PFSK-1 (cell line): ENCODE data around the gene DCC.

Source experiments
- FOXP2 ChIP-seq: optimal IDR thresholded peaks from 2 replicates; pipeline ENCODE3; 2011; ENCODE audit warnings: borderline replicate concordance, control low read depth, inconsistent platforms; ENCODE audit not compliant: insufficient read depth; ENCODE audit errors: extremely low read length, extremely low read depth
- POLR2AphosphoS5 ChIP-seq: IDR thresholded peaks from 2 replicates; pipeline ENCODE4 v1.6.1; 2012; ENCODE audit warnings: low read depth, mild to moderate bottlenecking, control low read depth, low read length, moderate library complexity
- SIN3A ChIP-seq: IDR thresholded peaks from 2 replicates; pipeline ENCODE4 v1.6.1; 2012; ENCODE audit warnings: mild to moderate bottlenecking, low read length, moderate library complexity, borderline replicate concordance; ENCODE audit not compliant: insufficient read depth
- TAF1 ChIP-seq: IDR thresholded peaks from 2 replicates; pipeline ENCODE4 v1.6.1; 2012; ENCODE audit warnings: low read length, control low read depth, borderline replicate concordance; ENCODE audit not compliant: insufficient read depth
- TF ChIP-seq, protein P1 (sequence below), 2 experiments: IDR thresholded peaks; 2 replicates each; pipeline versions ENCODE4 v1.6.1 to v1.8.0; 2011 to 2012; ENCODE audit warnings: low read depth in 2 of 2, low read length in 2 of 2, control low read depth in 1 of 2, inconsistent platforms in 1 of 2, mild to moderate bottlenecking in 1 of 2, moderate library complexity in 1 of 2; ENCODE audit not compliant: insufficient read depth in 1 of 2

DCC gene

DNA sequence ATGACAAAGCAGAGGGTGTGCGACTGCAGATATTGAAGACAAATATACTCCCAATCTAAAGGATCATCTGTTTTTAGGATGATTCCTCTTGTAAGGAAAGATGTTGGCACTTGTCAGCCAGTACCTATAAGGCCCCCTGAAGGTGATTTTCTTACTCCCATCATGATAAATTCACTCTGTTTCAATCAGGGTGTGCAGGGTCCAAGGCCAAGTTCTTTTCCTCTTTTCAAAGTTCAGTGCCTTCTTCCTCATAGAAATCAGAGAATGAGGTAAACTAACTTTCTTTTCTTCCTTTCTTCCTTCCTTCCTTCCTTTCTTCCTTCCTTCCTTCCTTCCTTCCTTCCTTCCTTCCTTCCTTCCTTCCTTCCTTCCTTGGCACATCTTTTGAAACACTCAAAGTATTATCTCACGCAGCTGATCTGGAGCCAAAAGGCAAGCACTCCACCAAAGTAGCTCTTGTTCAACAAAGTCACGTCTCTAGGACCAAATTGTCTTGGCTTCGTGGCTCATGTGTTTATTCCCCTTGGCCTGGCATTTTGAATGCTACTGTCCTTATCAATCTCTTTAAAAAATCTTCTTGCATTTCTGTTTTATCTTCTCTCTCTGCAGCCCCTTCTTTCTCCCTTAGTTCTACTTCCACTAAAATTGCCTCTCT, 87.7 kb downstream of the DCC start:
- TF ChIP-seq FOXP2 (no peak), SIN3A (no peak), POLR2AphosphoS5 (no peak)
- TF ChIP-seq, protein P1, sequence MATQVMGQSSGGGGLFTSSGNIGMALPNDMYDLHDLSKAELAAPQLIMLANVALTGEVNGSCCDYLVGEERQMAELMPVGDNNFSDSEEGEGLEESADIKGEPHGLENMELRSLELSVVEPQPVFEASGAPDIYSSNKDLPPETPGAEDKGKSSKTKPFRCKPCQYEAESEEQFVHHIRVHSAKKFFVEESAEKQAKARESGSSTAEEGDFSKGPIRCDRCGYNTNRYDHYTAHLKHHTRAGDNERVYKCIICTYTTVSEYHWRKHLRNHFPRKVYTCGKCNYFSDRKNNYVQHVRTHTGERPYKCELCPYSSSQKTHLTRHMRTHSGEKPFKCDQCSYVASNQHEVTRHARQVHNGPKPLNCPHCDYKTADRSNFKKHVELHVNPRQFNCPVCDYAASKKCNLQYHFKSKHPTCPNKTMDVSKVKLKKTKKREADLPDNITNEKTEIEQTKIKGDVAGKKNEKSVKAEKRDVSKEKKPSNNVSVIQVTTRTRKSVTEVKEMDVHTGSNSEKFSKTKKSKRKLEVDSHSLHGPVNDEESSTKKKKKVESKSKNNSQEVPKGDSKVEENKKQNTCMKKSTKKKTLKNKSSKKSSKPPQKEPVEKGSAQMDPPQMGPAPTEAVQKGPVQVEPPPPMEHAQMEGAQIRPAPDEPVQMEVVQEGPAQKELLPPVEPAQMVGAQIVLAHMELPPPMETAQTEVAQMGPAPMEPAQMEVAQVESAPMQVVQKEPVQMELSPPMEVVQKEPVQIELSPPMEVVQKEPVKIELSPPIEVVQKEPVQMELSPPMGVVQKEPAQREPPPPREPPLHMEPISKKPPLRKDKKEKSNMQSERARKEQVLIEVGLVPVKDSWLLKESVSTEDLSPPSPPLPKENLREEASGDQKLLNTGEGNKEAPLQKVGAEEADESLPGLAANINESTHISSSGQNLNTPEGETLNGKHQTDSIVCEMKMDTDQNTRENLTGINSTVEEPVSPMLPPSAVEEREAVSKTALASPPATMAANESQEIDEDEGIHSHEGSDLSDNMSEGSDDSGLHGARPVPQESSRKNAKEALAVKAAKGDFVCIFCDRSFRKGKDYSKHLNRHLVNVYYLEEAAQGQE (IDR thresholded peaks at IDR 0.05; ENCODE audit: insufficient read depth in 1 of 2, low read depth in 2 of 2, low read length in 2 of 2), result no peak

DNA sequence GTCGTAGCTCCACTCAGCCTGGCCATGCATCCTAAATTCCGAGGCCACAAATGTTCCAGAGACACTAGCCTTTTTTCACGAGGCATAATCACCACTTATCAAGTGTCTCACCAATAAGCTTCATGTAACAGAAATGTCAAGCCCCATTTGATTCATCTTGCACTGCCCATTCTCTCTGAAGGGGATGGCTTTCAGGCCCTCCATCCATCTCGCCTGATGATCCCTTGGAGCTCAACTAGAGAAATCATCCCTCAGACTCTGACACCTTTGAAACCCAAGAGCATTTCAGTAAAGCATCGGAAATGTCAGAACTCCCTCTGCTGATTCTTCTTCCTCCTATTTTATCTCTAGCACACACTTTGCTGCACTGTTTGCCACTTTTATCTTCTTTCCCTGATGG, 91.7 kb downstream of the DCC start:
- TF ChIP-seq POLR2AphosphoS5, result no peak
- TF ChIP-seq, protein P1 (IDR thresholded peaks at IDR 0.05; ENCODE audit: insufficient read depth in 1 of 2, low read depth in 2 of 2, low read length in 2 of 2), result no peak
- no peak for TF ChIP-seq FOXP2
- no peak for TF ChIP-seq SIN3A
- TF ChIP-seq TAF1, result no peak

DNA sequence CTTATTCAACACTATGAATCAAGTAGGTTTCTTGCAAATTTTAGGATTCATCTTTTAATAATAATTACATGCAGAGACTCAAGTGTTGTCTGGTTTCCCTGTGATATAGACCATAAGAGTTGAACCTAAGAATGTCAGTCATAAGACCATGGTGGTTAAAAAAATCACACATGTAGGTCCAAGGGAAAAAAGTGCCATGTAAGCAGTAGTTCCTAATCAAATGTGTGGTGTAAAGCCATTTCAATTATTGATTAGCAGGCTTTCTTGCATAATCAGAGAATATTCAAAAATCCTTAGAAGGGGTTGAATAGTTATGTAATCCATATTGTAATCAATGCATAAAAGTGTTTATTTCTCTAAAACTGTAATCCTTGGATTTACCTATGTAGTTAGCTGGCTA, 93.8 kb downstream of the DCC start:
- TF ChIP-seq TAF1 (no peak), SIN3A (no peak)

- TF ChIP-seq, protein P1 (IDR thresholded peaks at IDR 0.05; ENCODE audit: insufficient read depth in 1 of 2, low read depth in 2 of 2, low read length in 2 of 2), result no peak
- TF ChIP-seq POLR2AphosphoS5, result no peak
- TF ChIP-seq SIN3A, result no peak
- TF ChIP-seq FOXP2, result no peak
- TF ChIP-seq TAF1, result no peak
Observed at GRCh38 chr18:52435301-52435700, 95.3 kb downstream of the DCC start.

GRCh38 chr18:52437161-52437560, 97.2 kb downstream of the DCC start:
- TF ChIP-seq TAF1, result no peak

GRCh38 chr18:52439457-52439856, 99.5 kb downstream of the DCC start:
- TF ChIP-seq, protein P1 (IDR thresholded peaks at IDR 0.05; ENCODE audit: insufficient read depth in 1 of 2, low read depth in 2 of 2, low read length in 2 of 2), result no peak
- TF ChIP-seq POLR2AphosphoS5, result no peak
- TF ChIP-seq TAF1, result no peak
